Vagina (tissue), 2 donors: ENCODE results near the gene PCSK9. TPM values are rescaled to one million over a fixed set of nuclear protein-coding genes. Genes with fewer than 3 reads are reported as not detected.

Experiments
- DNase-seq, 2 donors: peaks; one replicate each; pipeline ENCODE4 v3.0.0-alpha.2; 2017; ENCODE audit errors: extremely low spot score in 2 of 2
- H3K27ac ChIP-seq: fragments of 200-600 bp; sonication (generic); one replicate; pipeline ENCODE4 v1.5.1; 2019
- H3K27me3 ChIP-seq: fragments of 200-600 bp; sonication (generic); one replicate; pipeline ENCODE4 v1.5.1; 2019
- H3K36me3 ChIP-seq, 2 donors: fragments of 200-600 bp; sonication (generic); one replicate each; pipeline ENCODE4 v1.5.1; 2017 to 2019
- H3K4me1 ChIP-seq: fragments of 200-600 bp; sonication (generic); one replicate; pipeline ENCODE4 v1.5.1; 2019
- H3K4me3 ChIP-seq, 2 donors: fragments of 200-600 bp; sonication (generic); 1 replicate in 1 of 2; 2 replicates in 1 of 2; pipeline ENCODE4 v1.5.1; 2016 to 2019
- H3K9me3 ChIP-seq: fragments of 200-600 bp; sonication (generic); one replicate; pipeline ENCODE4 v1.5.1; 2019
- POLR2A ChIP-seq, 2 donors: fragments of 450-650 bp; IDR thresholded peaks; one replicate each; pipeline ENCODE4 v1.6.1; 2017; ENCODE audit warnings: antibody characterized with exemption in 2 of 2, mild to moderate bottlenecking in 2 of 2, moderate library complexity in 2 of 2
- POLR2AphosphoS5 ChIP-seq, 2 donors: sonication (generic); formaldehyde crosslinking; IDR thresholded peaks; one replicate each; pipeline ENCODE4 v1.9.0; 2017; ENCODE audit warnings: antibody characterized with exemption in 2 of 2, mild to moderate bottlenecking in 2 of 2, low read depth in 1 of 2; ENCODE audit not compliant: insufficient read depth in 1 of 2
- intact Hi-C: fragments of 100-400 bp; cut with DNase I; formaldehyde crosslinking; loops from one replicate; pipeline ENCODE4 v1.15.1; 2023
- total RNA-seq: library from RNA; depleted of rRNA; stranded (reverse); fragments of >200 nt; gene quantifications from one replicate; pipeline ENCODE4 v1.2.3, GENCODE V29; 2016
- TF ChIP-seq, protein P1 (sequence below), 3 experiments: fragments of 450-650 bp in 2 of 3; fragments of 200-600 bp in 1 of 3; sonication (generic) in 1 of 3; IDR thresholded peaks; one replicate each; pipeline ENCODE4 v1.5.1; 2017 to 2019; ENCODE audit warnings: antibody characterized with exemption in 3 of 3, mild to moderate bottlenecking in 2 of 3, moderate library complexity in 2 of 3

The PCSK9 gene
- total RNA-seq, 1 donor from 2014 or later = 0.25 TPM

DNA sequence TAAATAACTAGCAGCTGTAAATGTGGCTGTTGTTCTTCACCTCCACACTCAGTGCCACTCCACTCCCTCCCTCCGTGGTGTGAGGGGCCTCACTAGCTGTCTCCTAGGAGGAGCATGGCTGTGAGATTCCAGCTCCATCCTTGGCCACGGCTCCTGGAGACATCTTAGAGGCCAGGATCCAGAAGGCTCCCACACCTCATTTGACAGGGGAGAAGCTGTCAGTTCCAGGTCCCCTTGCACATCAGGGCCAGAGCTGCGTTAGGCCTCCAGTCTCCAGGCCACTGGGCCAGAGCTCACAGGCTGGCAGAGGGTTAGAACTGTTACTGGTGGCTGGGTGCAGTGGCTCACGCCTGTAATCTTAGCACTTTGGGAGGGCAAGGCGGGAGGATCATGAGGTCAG, 15.0 kb downstream of the PCSK9 start:
- H3K36me3 ChIP-seq = no peaks in the 10 kb centered on the region
- H3K4me1 ChIP-seq = no peaks in the 10 kb centered on the region
- DNase-seq = no peak
- no peaks in the 10 kb centered on the region for H3K27me3 ChIP-seq
- no peak for TF ChIP-seq POLR2AphosphoS5 (IDR thresholded peaks at IDR 0.05; ENCODE audit: insufficient read depth in 1 of 2, low read depth in 1 of 2)
- TF ChIP-seq, protein P1, sequence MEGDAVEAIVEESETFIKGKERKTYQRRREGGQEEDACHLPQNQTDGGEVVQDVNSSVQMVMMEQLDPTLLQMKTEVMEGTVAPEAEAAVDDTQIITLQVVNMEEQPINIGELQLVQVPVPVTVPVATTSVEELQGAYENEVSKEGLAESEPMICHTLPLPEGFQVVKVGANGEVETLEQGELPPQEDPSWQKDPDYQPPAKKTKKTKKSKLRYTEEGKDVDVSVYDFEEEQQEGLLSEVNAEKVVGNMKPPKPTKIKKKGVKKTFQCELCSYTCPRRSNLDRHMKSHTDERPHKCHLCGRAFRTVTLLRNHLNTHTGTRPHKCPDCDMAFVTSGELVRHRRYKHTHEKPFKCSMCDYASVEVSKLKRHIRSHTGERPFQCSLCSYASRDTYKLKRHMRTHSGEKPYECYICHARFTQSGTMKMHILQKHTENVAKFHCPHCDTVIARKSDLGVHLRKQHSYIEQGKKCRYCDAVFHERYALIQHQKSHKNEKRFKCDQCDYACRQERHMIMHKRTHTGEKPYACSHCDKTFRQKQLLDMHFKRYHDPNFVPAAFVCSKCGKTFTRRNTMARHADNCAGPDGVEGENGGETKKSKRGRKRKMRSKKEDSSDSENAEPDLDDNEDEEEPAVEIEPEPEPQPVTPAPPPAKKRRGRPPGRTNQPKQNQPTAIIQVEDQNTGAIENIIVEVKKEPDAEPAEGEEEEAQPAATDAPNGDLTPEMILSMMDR (IDR thresholded peaks at IDR 0.05) = no peak
- TF ChIP-seq POLR2A (IDR thresholded peaks at IDR 0.05) = no peak
- no peak overlapping the region for H3K4me3 ChIP-seq
- intact Hi-C loops = no loop called here
- H3K27ac ChIP-seq = no peak overlapping the region
- H3K9me3 ChIP-seq = no peaks in the 10 kb centered on the region

GRCh38 chr1:55055084-55055882, 15.9 kb downstream of the PCSK9 start:
- Histone ChIP-seq H3K9me3 (no peaks in the 10 kb centered on the region), H3K4me3 (no peak overlapping the region), H3K27me3 (no peaks in the 10 kb centered on the region), H3K36me3 (no peaks in the 10 kb centered on the region), H3K4me1 (no peaks in the 10 kb centered on the region), H3K27ac (no peak overlapping the region)
- TF ChIP-seq POLR2A (IDR thresholded peaks at IDR 0.05) (no peak), POLR2AphosphoS5 (IDR thresholded peaks at IDR 0.05; ENCODE audit: insufficient read depth in 1 of 2, low read depth in 1 of 2) (no peak)
- TF ChIP-seq, protein P1 (IDR thresholded peaks at IDR 0.05) = no peak
- DNase-seq = no peak
- intact Hi-C loops = no loop called here

GRCh38 chr1:55055951-55056631, 16.7 kb downstream of the PCSK9 start:
- no peaks in the 10 kb centered on the region for H3K9me3 ChIP-seq
- H3K27ac ChIP-seq = no peak overlapping the region
- no peaks in the 10 kb centered on the region for H3K4me1 ChIP-seq
- no peaks in the 10 kb centered on the region for H3K36me3 ChIP-seq
- intact Hi-C loops = no loop called here
- TF ChIP-seq POLR2AphosphoS5 (IDR thresholded peaks at IDR 0.05; ENCODE audit: insufficient read depth in 1 of 2, low read depth in 1 of 2) (no peak), POLR2A (IDR thresholded peaks at IDR 0.05) (no peak)
- TF ChIP-seq, protein P1 (IDR thresholded peaks at IDR 0.05) = no peak
- H3K27me3 ChIP-seq = no peaks in the 10 kb centered on the region
- H3K4me3 ChIP-seq = no peak overlapping the region
- no peak for DNase-seq

- Histone ChIP-seq H3K36me3 (no peaks in the 10 kb centered on the region), H3K4me1 (no peaks in the 10 kb centered on the region), H3K27ac (no peak overlapping the region), H3K4me3 (no peak overlapping the region), H3K27me3 (no peaks in the 10 kb centered on the region), H3K9me3 (no peaks in the 10 kb centered on the region)
- intact Hi-C loops = no loop called here
- DNase-seq = no peak
- no peak for TF ChIP-seq POLR2A (IDR thresholded peaks at IDR 0.05)
- TF ChIP-seq POLR2AphosphoS5 (IDR thresholded peaks at IDR 0.05; ENCODE audit: insufficient read depth in 1 of 2, low read depth in 1 of 2) = no peak
- TF ChIP-seq, protein P1 (IDR thresholded peaks at IDR 0.05) = no peak
Measured at GRCh38 chr1:55056632-55056992, 17.3 kb downstream of the PCSK9 start.
